Embryonic facial prominence (tissue), 1 donor: ENCODE measurements around the gene PGBD5.

Source experiments
- DNase-seq: peaks from one replicate; pipeline ENCODE4 v3.0.0-alpha.2; 2016; ENCODE audit errors: extremely low spot score

PGBD5 gene

GRCh38 chr1:230376296-230376695 lies 49.8 kb downstream of the PGBD5 start:
- no peak for DNase-seq

GRCh38 chr1:230375780-230376179 lies 50.4 kb downstream of the PGBD5 start:
- DNase-seq, result no peak

- DNase-seq, result no peak
Observed at GRCh38 chr1:230375147-230375546, 51.0 kb downstream of the PGBD5 start.

GRCh38 chr1:230371923-230372703 lies 54.0 kb downstream of the PGBD5 start:
- no peak for DNase-seq

- DNase-seq, result no peak
Observed at GRCh38 chr1:230370109-230370508, 56.0 kb downstream of the PGBD5 start.

- DNase-seq, result no peak
Observed at GRCh38 chr1:230368871-230369270, 57.3 kb downstream of the PGBD5 start.

- no peak for DNase-seq
Observed at GRCh38 chr1:230368363-230368762, 57.8 kb downstream of the PGBD5 start.

GRCh38 chr1:230366504-230366915 lies 59.6 kb downstream of the PGBD5 start:
- DNase-seq, result no peak

GRCh38 chr1:230365723-230366307 lies 60.3 kb downstream of the PGBD5 start:
- DNase-seq, result no peak

GRCh38 chr1:230362949-230363348 lies 63.2 kb downstream of the PGBD5 start:
- no peak for DNase-seq

GRCh38 chr1:230361941-230362340 lies 64.2 kb downstream of the PGBD5 start:
- DNase-seq, result no peak

GRCh38 chr1:230359992-230360668 lies 66.0 kb downstream of the PGBD5 start:
- DNase-seq, result no peak

GRCh38 chr1:230356869-230357794 lies 69.0 kb downstream of the PGBD5 start:
- no peak for DNase-seq

- no peak for DNase-seq
Observed at GRCh38 chr1:230356190-230356589, 69.9 kb downstream of the PGBD5 start.

- no peak for DNase-seq
Observed at GRCh38 chr1:230355594-230355993, 70.5 kb downstream of the PGBD5 start.

- DNase-seq, result no peak
Observed at GRCh38 chr1:230355128-230355527, 71.0 kb downstream of the PGBD5 start.

GRCh38 chr1:230354005-230354404 lies 72.1 kb downstream of the PGBD5 start:
- DNase-seq, result no peak

- no peak for DNase-seq
Observed at GRCh38 chr1:230352537-230352936, 73.6 kb downstream of the PGBD5 start.

- DNase-seq, result no peak
Observed at GRCh38 chr1:230351983-230352382, 74.1 kb downstream of the PGBD5 start.

GRCh38 chr1:230351514-230351913 lies 74.6 kb downstream of the PGBD5 start:
- no peak for DNase-seq

GRCh38 chr1:230350208-230350921 lies 75.8 kb downstream of the PGBD5 start:
- no peak for DNase-seq
